Mucosa of stomach (tissue), 1 donor: ENCODE results near the gene B3GNT2.

Source experiments
- H3K27me3 ChIP-seq: one replicate; pipeline ENCODE4 v1.7.0; 2013; ENCODE audit warnings: mild to moderate bottlenecking, low read length; ENCODE audit not compliant: control insufficient read depth, insufficient read depth
- H3K36me3 ChIP-seq: one replicate; pipeline ENCODE4 v1.7.0; 2013; ENCODE audit warnings: low read length; ENCODE audit not compliant: control insufficient read depth, insufficient read depth
- H3K4me1 ChIP-seq: one replicate; pipeline ENCODE4 v1.7.0; 2013; ENCODE audit warnings: mild to moderate bottlenecking, low read length; ENCODE audit not compliant: control insufficient read depth, insufficient read depth
- H3K4me3 ChIP-seq: one replicate; pipeline ENCODE4 v1.7.0; 2013; ENCODE audit warnings: low read length
- H3K9ac ChIP-seq: one replicate; pipeline ENCODE4 v1.7.0; 2013; ENCODE audit warnings: mild to moderate bottlenecking, low read length, moderate library complexity
- H3K9me3 ChIP-seq: one replicate; pipeline ENCODE4 v1.7.0; 2013; ENCODE audit warnings: mild to moderate bottlenecking, low read length, moderate library complexity; ENCODE audit not compliant: control insufficient read depth
- donor health status: Pancreatic carcinoma.

Gene B3GNT2

DNA sequence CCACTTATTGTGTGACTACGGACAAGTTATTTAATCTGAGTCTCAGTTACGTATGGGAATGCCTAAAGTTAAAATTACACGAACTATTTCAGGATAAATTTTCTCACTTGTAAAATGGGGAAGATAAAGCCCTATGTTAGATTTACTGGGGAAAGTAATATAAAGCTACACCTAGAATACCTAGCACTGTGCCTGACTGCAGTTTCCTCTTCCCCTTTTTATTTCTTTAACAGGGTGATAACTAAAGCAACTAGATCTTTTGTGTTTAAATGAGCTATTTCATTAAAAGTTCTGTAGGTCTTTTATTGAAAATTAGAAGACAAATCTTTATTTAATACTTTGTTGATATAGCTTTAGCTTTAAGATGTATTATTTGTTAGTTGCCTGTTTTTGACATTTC, 5.0 kb downstream of the B3GNT2 start:
- peaks cover 21% of the 10 kb centered on the region for H3K4me1 ChIP-seq

DNA sequence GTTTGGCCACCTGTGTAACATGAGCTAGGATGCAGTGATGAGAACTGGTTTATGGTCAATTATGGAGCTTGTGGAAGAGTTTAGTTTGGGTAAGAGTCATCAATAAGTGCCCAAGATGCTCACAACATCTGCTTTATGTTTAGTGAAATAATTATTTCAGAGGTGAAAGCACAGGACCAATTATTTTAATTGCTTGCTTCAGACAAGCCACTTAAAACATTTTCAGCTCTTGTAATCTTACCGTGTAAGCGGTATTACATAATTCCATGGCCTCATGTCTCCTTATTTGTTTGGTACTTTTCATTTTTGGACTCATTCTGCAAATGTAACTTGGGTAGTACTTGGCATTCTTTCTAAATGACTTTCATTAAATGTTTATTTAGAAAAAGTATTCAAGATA, 5.4 kb downstream of the B3GNT2 start:
- H3K4me1 ChIP-seq = peaks cover 26% of the 10 kb centered on the region
- no peaks in the 10 kb centered on the region for H3K27me3 ChIP-seq
- H3K9me3 ChIP-seq = no peaks in the 10 kb centered on the region
- no peaks in the 10 kb centered on the region for H3K36me3 ChIP-seq
- H3K9ac ChIP-seq = no peak overlapping the region
- no peak overlapping the region for H3K4me3 ChIP-seq

More for the DNA sequence above, 5.0 kb downstream of the B3GNT2 start:
- no peak overlapping the region for H3K9ac ChIP-seq
- H3K27me3 ChIP-seq = no peaks in the 10 kb centered on the region
- H3K9me3 ChIP-seq = no peaks in the 10 kb centered on the region
- H3K36me3 ChIP-seq = no peaks in the 10 kb centered on the region
- no peak overlapping the region for H3K4me3 ChIP-seq

DNA sequence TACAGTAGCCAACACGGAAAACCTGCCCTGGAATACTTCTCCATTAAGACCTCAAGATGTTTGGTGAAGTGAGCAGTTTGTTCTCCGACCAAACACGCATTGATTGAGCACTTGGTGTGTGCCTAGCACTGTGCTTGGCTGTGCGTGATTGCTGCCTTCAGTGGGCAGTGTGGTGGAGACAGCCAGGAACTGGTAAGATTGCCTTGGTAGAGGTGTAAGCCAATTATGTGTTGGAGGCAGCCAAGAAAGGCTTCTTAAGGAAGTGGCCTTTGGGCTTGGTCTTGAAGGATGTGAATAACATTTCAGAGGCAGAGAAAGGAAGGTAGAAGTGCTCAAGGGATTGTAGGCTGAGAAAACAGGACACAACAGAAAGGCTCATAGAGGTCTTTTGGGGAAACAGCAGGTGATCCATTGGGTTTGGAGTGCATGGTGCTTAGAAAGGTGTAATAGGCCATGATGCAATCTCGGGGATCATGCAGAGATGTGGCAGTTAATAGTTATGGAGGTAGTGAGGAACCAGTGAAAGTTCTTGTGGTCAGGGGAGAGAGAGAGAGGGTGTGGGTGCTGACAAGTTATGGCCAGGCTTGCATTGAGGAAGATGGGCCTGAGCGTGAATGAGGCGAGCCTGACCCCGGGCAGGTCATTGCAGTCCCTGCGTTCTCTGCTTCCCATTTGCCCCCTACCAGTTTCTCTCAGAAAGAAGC, 6.3 kb downstream of the B3GNT2 start:
- no peaks in the 10 kb centered on the region for H3K36me3 ChIP-seq
- no peak overlapping the region for H3K4me3 ChIP-seq
- H3K9me3 ChIP-seq = no peaks in the 10 kb centered on the region
- H3K4me1 ChIP-seq = peaks cover 29% of the 10 kb centered on the region
- no peaks in the 10 kb centered on the region for H3K27me3 ChIP-seq
- no peak overlapping the region for H3K9ac ChIP-seq

DNA sequence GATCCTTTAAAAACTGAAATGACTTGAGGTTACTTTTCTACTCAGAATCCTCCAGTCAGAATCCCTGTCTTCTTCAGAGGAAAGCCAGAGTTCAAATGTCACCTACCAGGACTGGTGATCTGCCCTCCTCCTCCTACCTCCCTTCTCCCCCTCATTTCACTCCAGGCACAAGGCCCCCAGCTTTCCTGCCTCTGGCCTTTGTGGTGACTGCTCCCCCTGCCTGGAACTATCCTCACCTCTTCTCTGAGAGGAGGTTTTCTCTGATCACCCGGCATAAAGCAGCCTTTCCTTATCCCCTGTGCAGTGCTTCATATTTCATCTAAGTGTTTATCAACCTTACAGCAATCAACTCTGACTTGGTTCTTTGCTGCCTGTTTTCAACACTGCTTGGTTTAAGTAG, 6.8 kb downstream of the B3GNT2 start:
- H3K27me3 ChIP-seq = no peaks in the 10 kb centered on the region
- H3K9ac ChIP-seq = no peak overlapping the region
- no peaks in the 10 kb centered on the region for H3K36me3 ChIP-seq
- no peaks in the 10 kb centered on the region for H3K9me3 ChIP-seq
- H3K4me3 ChIP-seq = no peak overlapping the region
- peaks cover 30% of the 10 kb centered on the region for H3K4me1 ChIP-seq

DNA sequence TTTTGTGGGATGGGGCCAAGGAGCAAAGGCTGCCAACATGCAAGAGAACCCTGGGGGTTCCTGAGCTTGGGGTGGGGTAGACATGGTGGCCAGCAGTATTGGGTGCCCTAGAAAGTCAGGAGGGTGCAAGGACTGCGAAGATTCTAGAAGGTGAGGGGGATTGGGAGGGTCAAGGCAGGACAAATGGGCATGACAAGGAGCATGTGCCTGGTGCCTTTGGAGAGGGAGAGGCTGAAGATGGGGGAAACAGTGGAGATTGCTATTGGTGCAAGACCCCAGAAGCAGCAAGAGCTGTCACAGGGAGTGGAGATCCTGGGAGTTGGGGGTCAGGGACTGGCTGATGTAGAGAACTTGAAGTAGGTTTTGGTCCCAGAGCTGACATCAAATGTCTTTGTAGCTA, 7.5 kb downstream of the B3GNT2 start:
- no peaks in the 10 kb centered on the region for H3K36me3 ChIP-seq
- H3K9me3 ChIP-seq = no peaks in the 10 kb centered on the region
- no peak overlapping the region for H3K9ac ChIP-seq
- no peaks in the 10 kb centered on the region for H3K27me3 ChIP-seq
- H3K4me1 ChIP-seq = peaks cover 31% of the 10 kb centered on the region
- H3K4me3 ChIP-seq = no peak overlapping the region

DNA sequence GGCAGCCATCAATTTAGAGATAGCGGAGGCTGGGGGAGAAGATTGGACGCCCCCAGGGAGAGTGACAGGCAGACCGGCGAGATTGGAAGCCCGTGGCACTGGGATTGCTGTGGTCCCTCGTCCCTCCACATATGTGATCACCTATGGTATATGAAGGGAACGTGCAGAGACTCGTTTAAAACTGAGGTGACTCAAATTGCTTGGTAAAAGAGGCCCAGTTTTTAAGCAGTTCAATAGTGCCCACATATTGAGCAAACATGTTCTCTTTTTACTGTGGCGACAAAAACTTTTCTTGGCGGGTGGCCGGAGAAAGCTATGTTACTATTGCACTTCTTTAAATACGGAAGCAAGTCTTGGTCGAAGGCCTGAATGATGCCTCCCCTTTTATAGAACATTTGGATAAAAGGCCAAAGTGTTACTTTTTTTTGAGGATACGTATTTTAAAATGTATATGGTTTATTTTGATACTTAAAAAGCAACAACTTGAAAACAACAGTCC, 9.1 kb downstream of the B3GNT2 start:
- Histone ChIP-seq H3K4me1 (peaks cover 37% of the 10 kb centered on the region), H3K36me3 (no peaks in the 10 kb centered on the region), H3K4me3 (no peak overlapping the region), H3K9ac (no peak overlapping the region), H3K9me3 (no peaks in the 10 kb centered on the region), H3K27me3 (no peaks in the 10 kb centered on the region)

DNA sequence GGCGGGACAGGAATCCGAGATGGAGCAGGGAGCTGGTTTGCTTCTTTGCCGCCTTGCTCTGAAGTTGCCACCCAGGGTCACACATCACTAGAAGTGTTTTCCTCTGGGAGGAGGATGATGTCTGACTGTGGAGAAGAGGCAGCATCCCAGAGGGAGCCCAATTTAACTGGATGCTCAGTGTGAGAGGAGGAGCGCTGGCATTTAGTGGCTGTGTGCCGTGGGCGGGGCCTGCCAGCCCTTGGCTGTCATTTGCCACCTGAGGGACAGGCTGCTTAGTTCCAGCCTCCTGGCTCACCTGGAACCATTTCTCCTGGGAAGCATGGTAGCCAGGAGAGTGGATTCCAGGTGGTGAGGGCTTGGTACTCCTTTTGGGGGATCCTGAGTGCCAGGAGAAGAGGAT, 9.6 kb downstream of the B3GNT2 start:
- Histone ChIP-seq H3K9me3 (no peaks in the 10 kb centered on the region), H3K27me3 (no peaks in the 10 kb centered on the region), H3K36me3 (no peaks in the 10 kb centered on the region), H3K9ac (no peak overlapping the region), H3K4me1 (peaks cover 37% of the 10 kb centered on the region), H3K4me3 (no peak overlapping the region)

DNA sequence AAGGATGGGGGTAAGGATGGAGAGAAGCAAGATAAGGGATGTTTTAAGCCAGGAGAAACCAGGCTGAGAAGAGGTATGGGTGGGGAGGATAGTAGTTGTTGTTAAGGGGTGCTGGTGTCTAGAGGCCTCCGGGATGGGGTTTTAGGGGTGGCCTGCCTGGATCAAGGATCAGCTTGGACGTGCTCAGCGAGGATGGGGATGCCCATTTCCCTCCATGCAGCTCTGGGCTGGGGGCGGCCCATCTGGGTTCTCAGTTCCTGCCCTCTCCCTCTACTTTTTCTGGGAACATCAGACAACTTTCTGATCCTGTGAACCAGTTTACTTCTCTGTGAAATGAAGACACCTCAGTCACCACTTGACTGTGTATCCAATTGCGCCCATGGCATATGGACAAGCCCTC, 10.1 kb downstream of the B3GNT2 start:
- H3K9ac ChIP-seq = no peak overlapping the region
- H3K9me3 ChIP-seq = no peaks in the 10 kb centered on the region
- H3K27me3 ChIP-seq = no peaks in the 10 kb centered on the region
- H3K4me1 ChIP-seq = peaks cover 37% of the 10 kb centered on the region
- no peak overlapping the region for H3K4me3 ChIP-seq
- no peaks in the 10 kb centered on the region for H3K36me3 ChIP-seq

DNA sequence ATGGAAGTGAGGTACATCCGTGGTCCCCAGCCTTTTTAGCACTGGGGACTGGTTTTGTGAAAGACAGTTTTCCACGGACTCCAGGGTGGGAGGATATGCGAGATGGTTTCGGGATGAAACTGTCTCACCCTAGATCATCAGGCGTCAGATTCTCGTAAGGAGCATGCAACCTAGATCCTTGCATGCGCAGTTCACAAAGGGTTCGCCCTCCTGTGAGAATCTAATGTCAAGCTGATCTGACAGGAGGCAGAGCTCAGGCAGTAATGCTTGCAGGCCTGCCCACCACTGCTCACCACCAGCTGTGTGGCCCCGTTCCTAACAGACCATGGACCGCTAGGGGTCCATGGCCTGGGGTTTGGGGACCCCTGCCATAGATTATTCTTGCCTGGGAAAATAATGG, 11.6 kb downstream of the B3GNT2 start:
- Histone ChIP-seq H3K4me3 (no peak overlapping the region), H3K27me3 (no peaks in the 10 kb centered on the region), H3K9me3 (no peaks in the 10 kb centered on the region), H3K4me1 (peaks cover 27% of the 10 kb centered on the region), H3K36me3 (no peaks in the 10 kb centered on the region), H3K9ac (no peak overlapping the region)

DNA sequence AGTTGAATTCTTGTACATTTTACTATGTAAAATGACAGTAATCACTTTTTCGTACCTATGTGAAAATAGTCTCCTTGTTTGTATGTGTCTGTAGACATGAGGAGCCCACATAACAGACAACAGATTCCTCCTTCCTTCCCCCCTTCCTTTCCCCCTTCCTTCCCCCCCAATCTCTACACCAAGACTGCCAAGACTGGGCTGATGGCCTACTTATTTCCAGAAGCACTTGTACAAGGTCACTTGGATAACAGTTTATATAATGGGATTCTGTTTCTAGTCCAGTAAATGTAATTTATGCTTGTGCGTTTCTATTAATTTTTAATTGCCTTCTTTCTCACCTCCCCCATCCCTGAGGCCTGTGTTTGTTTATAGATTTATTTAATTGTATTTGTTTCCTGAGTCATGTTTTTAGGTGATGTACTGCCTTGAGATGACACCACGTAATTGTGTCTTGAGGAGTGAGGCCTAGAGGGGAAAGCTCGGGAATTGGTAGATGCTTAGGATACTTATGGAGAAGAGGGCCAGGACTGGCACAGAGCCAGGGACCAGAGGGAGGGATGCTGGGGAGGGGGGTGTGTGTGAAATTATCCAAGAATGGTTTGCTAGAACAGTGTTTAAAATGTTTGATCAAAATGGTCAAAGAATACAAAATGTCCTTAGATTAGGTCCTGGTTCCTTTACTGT, 12.3 kb downstream of the B3GNT2 start:
- H3K9ac ChIP-seq = no peak overlapping the region
- no peaks in the 10 kb centered on the region for H3K9me3 ChIP-seq
- H3K4me3 ChIP-seq = no peak overlapping the region
- no peaks in the 10 kb centered on the region for H3K36me3 ChIP-seq
- H3K27me3 ChIP-seq = no peaks in the 10 kb centered on the region
- H3K4me1 ChIP-seq = peaks cover 27% of the 10 kb centered on the region

DNA sequence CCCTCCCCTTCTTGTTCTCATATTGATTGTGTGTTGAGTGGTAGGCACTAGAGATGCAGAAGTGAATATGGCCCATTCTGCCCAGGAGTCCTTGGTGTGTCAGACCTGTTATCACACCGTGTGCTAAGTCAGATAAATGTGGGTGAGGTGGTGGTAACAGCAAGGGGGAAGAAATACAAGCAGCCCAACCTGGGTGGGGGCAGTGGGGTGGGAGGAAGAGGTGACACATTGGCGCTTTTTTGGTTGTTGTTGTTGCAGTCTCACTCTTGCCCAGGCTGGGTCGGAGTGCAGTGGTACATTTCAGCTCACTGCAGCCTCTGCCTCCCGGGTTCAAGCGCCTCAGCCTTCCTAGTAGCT, 12.8 kb downstream of the B3GNT2 start:
- Histone ChIP-seq H3K9ac (no peak overlapping the region), H3K36me3 (no peaks in the 10 kb centered on the region), H3K4me1 (peaks cover 27% of the 10 kb centered on the region), H3K4me3 (no peak overlapping the region), H3K9me3 (no peaks in the 10 kb centered on the region), H3K27me3 (no peaks in the 10 kb centered on the region)

DNA sequence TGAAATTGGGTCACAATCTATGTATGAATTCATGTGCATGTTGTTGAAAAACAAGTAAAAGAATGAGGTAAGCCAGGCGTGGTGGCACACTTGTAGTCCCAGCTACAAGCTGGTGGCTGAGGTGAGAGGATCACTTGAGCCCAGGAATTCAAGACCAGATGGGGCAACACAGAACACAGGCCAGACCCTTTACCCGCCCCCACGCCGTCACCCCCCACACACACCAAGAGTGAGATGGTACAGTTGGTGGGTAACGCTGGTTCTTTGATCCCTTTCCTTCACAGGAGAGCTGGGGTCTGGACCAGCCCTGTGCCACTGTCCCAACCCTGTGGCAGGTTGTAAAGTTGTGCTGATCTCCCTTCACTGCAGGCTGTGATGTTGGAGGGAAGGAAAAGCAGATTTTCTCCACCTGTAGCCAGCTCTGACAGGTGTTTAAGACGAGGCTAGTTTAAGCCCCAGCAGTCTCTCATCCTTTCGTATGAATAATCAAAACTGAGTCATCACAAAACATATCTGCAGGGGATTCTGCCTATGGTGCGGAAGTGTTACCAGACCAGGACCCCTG, 13.6 kb downstream of the B3GNT2 start:
- H3K36me3 ChIP-seq = no peaks in the 10 kb centered on the region

More for the DNA sequence above, 13.6 kb downstream of the B3GNT2 start:
- H3K4me1 ChIP-seq = peaks cover 35% of the 10 kb centered on the region
- no peaks in the 10 kb centered on the region for H3K27me3 ChIP-seq
- no peaks in the 10 kb centered on the region for H3K9me3 ChIP-seq
- no peak overlapping the region for H3K4me3 ChIP-seq
- H3K9ac ChIP-seq = no peak overlapping the region
